Retinal pigment epithelial cell (primary cell): ENCODE measurements around the gene TMEM54.

Source experiments
- DNase-seq: peaks from one replicate; pipeline ENCODE4 v3.0.0-alpha.2; 2010; ENCODE audit warnings: low read depth
- H3K4me3 ChIP-seq: 2 replicates; pipeline ENCODE4 v1.5.1; 2011; ENCODE audit warnings: mild to moderate bottlenecking, low read length, control low read depth, moderate library complexity
- CTCF ChIP-seq: conservative IDR thresholded peaks from 2 replicates; pipeline ENCODE4 v1.5.1; 2011; ENCODE audit warnings: low read depth, low read length, control low read depth, inconsistent platforms

The TMEM54 gene

GRCh38 chr1:32881291-32881690 is 19.9 kb downstream of the TMEM54 start:
- DNase-seq: no peak
- TF ChIP-seq CTCF: no peak
- no peak overlapping the region for H3K4me3 ChIP-seq

- H3K4me3 ChIP-seq: no peak overlapping the region
- no peak for TF ChIP-seq CTCF
- DNase-seq: no peak
Measured at GRCh38 chr1:32878637-32879041, 22.6 kb downstream of the TMEM54 start.

- TF ChIP-seq CTCF: no peak
- H3K4me3 ChIP-seq: no peak overlapping the region
- no peak for DNase-seq
Measured at GRCh38 chr1:32878183-32878582, 23.0 kb downstream of the TMEM54 start.

GRCh38 chr1:32877211-32878110 is 23.7 kb downstream of the TMEM54 start:
- H3K4me3 ChIP-seq: no peak overlapping the region
- no peak for TF ChIP-seq CTCF
- no peak for DNase-seq

GRCh38 chr1:32876341-32877210 is 24.6 kb downstream of the TMEM54 start:
- TF ChIP-seq CTCF: peak; percentile 96
- DNase-seq: no peak
- no peak overlapping the region for H3K4me3 ChIP-seq

GRCh38 chr1:32874860-32875752 is 26.1 kb downstream of the TMEM54 start:
- no peak for DNase-seq
- H3K4me3 ChIP-seq: no peak overlapping the region
- no peak for TF ChIP-seq CTCF
